Stimulated activated CD4-positive, alpha-beta T cell treated with anti-CD3 and anti-CD28 coated beads, Interleukin-4, amount 100 ng/mL, for 1 hour (primary cell): Measurements from ENCODE around the gene LRRFIP2.
"Not testable (repeated sequence)": the region's sequence is repeated elsewhere in the genome, so short reads cannot be mapped to it uniquely, and the experiment has no call there.

Experiments
- DNase-seq: peaks from one replicate; pipeline ENCODE4 v3.0.0-alpha.2; 2020

LRRFIP2 gene

DNA sequence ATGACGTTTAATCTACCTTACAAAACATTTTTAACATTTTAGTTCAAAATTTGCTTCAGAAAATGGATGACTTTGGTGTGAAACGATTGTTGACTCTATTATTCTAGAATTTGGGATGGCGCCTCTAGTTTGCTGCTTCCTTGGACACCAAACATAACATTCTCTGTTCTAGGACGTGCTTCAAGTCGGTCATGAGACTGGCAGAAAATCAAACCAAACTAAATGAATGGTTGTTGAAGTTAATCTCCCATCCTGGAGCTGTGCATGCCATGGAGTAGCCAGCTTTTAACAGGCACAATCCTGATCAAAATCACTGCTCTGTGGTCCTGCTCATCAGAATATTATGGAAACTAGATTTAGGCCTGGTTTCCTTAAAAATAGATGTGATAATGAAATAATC is 9.6 kb upstream of the LRRFIP2 start:
- DNase-seq, result no peak

- DNase-seq, result no peak
Measured at GRCh38 chr3:37183375-37183831, 9.0 kb upstream of the LRRFIP2 start.

- no peak for DNase-seq
Measured at GRCh38 chr3:37182816-37183215, 8.4 kb upstream of the LRRFIP2 start.

DNA sequence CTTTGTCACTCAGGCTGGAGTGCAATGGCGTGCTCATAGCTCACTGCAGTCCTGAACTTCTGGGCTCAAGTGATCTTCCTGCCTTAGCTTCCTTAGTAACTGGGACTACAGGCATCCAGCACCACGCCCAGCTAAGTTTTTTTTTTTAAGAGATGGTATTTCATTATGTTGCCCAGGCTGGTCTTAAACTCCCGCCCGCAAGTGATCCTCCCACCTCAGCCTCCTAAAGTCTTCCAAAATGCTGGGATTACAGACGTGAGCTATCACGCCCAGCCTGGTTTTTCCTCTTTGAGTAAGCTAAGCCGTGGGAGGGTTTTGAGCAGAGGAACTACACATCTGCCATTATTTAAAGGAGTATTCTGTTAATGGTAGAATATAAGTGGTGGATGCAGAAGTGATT is 7.4 kb upstream of the LRRFIP2 start:
- no peak for DNase-seq

DNA sequence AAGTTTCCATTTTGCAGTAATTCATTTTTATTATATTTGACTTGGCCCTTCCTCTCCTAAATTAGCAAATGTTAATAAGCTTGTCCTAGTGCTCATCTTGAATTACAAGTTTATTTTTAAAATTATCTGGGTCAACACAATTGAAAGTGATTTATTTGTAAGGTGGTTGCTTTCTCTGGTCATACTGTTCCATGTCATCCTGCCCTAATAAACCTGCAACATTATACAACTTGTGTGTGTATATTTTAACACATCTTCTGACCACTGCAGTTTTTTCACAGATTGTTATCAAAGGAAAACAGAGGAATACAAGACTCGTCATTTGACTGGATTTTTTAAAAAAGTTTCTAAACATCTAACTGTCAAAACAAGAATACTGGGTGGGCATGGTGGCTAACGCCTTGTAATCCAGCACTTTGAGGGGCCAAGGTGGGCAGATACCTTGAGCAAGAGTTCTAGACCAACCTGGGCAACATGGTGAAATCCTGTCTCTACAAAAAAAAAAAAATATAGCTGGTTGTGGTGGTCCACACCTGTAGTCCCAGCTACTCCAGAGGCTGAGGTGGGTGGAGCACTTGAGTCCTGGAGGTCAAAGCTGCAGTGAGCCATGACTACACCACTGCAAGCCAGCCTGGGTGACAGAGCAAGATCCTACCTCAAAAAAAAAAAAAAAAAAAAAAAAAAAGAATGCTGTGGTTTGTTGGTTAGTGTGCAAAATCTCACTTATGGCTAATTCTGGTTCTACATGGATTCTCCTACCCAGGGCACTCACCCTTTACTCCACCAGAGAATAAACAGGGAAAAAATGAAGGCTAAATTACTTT is 5.0 kb upstream of the LRRFIP2 start:
- DNase-seq, result no peak

DNA sequence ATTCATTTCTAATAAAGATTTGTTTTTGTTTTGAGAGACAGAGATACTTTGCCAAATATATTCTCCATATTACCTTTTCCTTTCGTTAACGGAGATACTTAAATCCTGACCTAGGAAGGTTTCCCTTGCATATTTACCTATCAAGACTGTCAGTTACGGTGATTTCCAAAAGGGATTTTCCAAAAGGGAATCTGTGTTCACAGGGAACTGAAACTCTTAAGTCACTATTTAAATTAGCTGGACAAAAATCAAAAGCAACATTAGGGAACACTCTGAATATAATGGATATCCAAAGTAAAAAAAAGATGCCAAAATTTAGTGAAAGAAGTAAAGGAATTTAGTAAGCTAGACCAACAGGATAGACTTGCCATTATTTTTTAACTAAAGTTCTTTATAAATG is 576 bp downstream of the LRRFIP2 start:
- DNase-seq, result no peak

GRCh38 chr3:37171144-37171543 is 3.2 kb downstream of the LRRFIP2 start:
- DNase-seq, result no peak

- DNase-seq, result no peak
Measured at GRCh38 chr3:37170513-37170912, 3.9 kb downstream of the LRRFIP2 start.

DNA sequence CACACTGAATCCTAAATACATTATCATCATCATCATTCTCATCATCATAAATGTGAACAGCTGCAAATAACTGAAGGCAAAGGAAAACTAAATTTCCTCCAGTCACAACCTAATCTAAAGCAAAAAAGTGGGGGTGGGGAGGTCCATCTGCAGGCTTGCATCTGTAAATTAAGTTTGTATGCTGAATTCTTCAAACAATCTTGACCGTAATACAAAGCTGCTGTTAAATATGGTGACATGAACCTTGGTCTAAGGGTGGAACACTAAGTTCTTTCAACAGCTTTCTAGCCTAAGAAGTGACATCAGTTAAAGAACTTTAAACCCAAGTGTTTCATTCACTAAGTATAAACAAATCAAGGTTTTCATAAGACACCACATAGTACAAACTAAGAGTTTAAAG is 4.3 kb downstream of the LRRFIP2 start:
- no peak for DNase-seq

GRCh38 chr3:37168896-37169295 is 5.5 kb downstream of the LRRFIP2 start:
- DNase-seq, result no peak

- no peak for DNase-seq
Measured at GRCh38 chr3:37163262-37164015, 10.9 kb downstream of the LRRFIP2 start.

- no peak for DNase-seq
Measured at GRCh38 chr3:37162501-37163245, 11.7 kb downstream of the LRRFIP2 start.

DNA sequence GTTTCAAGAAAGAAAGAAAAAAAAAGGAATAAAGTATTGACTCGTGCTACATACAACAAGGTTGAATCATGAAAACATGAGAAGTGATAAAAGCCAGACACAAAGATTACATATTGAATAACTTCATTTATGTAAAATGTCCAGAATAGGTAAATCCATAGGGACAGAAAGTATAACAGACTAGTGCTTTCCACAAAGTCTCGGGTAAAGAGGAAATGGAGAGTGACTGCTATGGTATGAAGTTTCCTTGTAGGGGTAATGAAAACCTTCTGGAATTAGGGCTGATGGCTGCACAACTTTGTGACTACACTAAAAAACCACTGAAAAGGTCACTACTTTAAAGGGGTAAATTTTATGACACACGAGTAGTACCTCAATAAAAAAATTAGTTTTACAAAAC is 13.0 kb downstream of the LRRFIP2 start:
- DNase-seq, result no peak

DNA sequence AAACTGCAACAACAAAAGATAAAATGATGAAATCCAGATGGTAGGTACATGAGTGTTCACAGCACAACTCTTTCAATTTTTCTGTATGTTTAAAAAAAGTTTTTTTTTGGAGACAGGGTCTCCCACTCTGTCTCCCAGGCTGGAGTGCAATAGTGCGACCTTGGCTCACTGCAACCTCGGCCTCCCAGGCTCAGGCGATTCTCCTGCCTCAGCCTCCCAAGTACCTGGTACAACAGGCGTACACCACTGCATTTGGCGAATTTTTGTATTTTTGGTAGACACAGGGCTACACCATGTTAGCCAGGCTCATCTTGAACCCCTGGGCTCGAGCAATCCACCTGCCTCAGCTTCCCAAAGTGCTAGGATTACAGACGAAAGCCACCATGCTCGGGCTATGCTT is 18.6 kb downstream of the LRRFIP2 start:
- no peak for DNase-seq

- no peak for DNase-seq
Measured at GRCh38 chr3:37154668-37155314, 19.6 kb downstream of the LRRFIP2 start.

DNA sequence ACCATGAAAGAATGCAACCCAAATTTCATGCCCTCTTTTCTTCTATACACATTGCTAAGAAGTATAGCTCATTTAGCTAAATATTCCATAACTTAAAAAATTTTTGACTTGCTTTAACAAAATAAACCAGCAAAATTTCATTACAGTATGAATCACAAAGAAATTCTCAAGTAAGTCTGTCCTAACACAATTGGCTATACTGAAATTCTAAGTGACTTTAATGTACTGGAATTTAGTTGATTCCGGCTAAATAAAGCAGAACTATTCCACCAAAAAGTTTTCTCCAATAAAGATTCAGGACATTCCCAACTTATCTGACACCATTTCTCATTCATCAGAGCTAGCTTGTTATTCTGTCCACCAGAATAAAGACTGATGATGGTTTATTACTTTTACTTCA is 23.8 kb downstream of the LRRFIP2 start:
- no peak for DNase-seq

GRCh38 chr3:37149257-37149656 is 25.1 kb downstream of the LRRFIP2 start:
- DNase-seq, result no peak

- no peak for DNase-seq
Measured at GRCh38 chr3:37148208-37148607, 26.2 kb downstream of the LRRFIP2 start.

DNA sequence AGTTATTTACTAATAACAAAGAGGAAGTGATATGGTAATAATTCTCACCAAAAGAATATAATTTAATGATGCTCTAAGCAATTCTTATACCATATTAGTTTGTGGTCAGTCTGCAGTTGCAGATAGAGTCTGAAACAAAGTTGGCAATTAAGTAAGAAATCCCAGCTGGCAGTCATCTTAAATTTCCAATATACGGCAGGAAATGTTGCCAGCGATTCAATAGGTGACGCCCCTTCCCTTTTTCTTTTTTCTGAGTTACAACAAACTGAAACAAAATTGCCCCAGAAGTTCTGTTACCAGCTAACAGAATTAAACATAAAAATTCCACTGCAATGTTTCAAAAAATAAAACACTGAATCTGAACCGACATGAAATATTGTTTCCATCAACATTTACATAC is 26.7 kb downstream of the LRRFIP2 start:
- DNase-seq, result no peak

DNA sequence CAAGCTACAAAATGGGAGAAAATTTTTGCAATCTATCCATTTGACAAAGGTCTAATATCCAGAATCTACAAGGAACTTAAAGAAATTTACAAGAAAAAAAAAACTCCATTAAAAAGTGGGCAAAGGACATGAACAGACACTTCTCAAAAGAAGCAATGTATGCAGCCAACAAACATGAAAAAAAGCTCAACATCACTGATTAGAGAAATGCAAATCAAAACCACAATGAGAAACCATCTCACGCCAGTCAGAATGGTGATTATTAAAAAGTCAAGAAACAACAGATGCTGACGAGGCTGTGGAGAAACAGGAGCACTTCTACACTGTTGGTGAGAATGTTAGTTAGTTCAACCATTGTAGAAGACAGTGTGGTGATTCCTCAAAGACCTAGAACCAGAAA is 27.5 kb downstream of the LRRFIP2 start:
- DNase-seq, result not testable (repeated sequence)

GRCh38 chr3:37145611-37146010 is 28.8 kb downstream of the LRRFIP2 start:
- no peak for DNase-seq

DNA sequence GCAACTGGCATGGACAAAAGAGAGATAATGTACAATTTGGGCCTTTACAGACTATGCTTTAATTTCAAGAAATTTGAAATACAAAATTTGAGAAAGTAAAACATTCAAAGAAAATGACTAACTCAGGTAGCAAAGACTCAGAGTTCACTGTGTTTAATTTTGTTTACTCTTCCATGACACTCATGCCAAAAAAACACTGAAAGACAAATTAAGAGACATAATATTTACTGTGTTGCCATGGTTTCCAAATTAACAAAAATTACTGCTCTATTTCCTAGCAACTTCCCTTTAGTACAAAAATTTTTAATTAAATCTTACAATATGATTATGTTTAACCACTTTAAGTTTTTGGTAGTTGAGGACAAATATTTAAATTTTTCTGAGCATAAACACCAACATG is 29.6 kb downstream of the LRRFIP2 start:
- DNase-seq, result no peak

GRCh38 chr3:37143821-37144220 is 30.6 kb downstream of the LRRFIP2 start:
- DNase-seq, result no peak
